OCI-LY1 (cell line): ENCODE data around the gene RPS16.

Experiments
- H2AFZ ChIP-seq: fragments of 200-600 bp; sonication (generic), shearing (Covaris generic); 2 replicates; pipeline ENCODE4 v1.6.0; 2014; ENCODE audit warnings: antibody characterized with exemption, mild to moderate bottlenecking, low read length
- H3F3A ChIP-seq: fragments of 200-600 bp; sonication (generic), shearing (Covaris generic); 2 replicates; pipeline ENCODE4 v1.6.0; 2014; ENCODE audit warnings: mild to moderate bottlenecking, antibody characterized with exemption, low read length, moderate library complexity; ENCODE audit not compliant: insufficient read depth
- H3K27ac ChIP-seq: fragments of 200-600 bp; sonication (generic); 2 replicates; pipeline ENCODE4 v1.5.1; 2014; ENCODE audit warnings: low read length, mixed run types, mild to moderate bottlenecking, low read depth; ENCODE audit not compliant: poor library complexity, severe bottlenecking
- H3K27me3 ChIP-seq: fragments of 200-600 bp; sonication (generic); 2 replicates; pipeline ENCODE4 v1.6.0; 2014; ENCODE audit warnings: antibody characterized with exemption, mild to moderate bottlenecking, low read length, moderate library complexity; ENCODE audit not compliant: insufficient read depth
- H3K36me3 ChIP-seq: fragments of 200-600 bp; sonication (generic); 2 replicates; pipeline ENCODE4 v1.6.1; 2014; ENCODE audit warnings: mild to moderate bottlenecking, antibody characterized with exemption, low read length, moderate library complexity, mixed read lengths; ENCODE audit not compliant: insufficient read depth
- H3K4me1 ChIP-seq: fragments of 200-600 bp; sonication (generic); 2 replicates; pipeline ENCODE4 v1.5.1; 2014; ENCODE audit warnings: mild to moderate bottlenecking, low read length, moderate library complexity; ENCODE audit not compliant: insufficient read depth, severe bottlenecking
- H3K4me2 ChIP-seq: fragments of 200-600 bp; sonication (generic), shearing (Covaris generic); 2 replicates; pipeline ENCODE4 v1.6.1; 2014; ENCODE audit warnings: low read length
- H3K4me3 ChIP-seq: fragments of 200-600 bp; sonication (generic); 2 replicates; pipeline ENCODE4 v1.5.1; 2014; ENCODE audit warnings: low read length, low read depth, mild to moderate bottlenecking, mixed read lengths; ENCODE audit not compliant: poor library complexity, severe bottlenecking
- H3K79me2 ChIP-seq: fragments of 200-600 bp; shearing (Covaris generic); 2 replicates; pipeline ENCODE4 v1.6.1; 2016; ENCODE audit warnings: mixed run types, low read length, mixed read lengths; ENCODE audit not compliant: insufficient read depth
- H3K9ac ChIP-seq: fragments of 200-600 bp; sonication (generic), shearing (Covaris generic); 2 replicates; pipeline ENCODE4 v1.6.1; 2014; ENCODE audit warnings: mild to moderate bottlenecking, low read length, mixed read lengths
- H3K9me2 ChIP-seq: fragments of 200-600 bp; sonication (generic), shearing (Covaris generic); 2 replicates; pipeline ENCODE4 v1.6.1; 2014; ENCODE audit warnings: low read depth, mild to moderate bottlenecking, low read length, mixed read lengths
- H3K9me3 ChIP-seq: fragments of 200-600 bp; shearing (Covaris generic); 2 replicates; pipeline ENCODE4 v1.6.1; 2014; ENCODE audit warnings: low read length, mixed read lengths
- H4K20me1 ChIP-seq: fragments of 200-600 bp; sonication (generic), shearing (Covaris generic); 2 replicates; pipeline ENCODE4 v1.6.0; 2016; ENCODE audit warnings: mild to moderate bottlenecking, low read length; ENCODE audit not compliant: insufficient read depth
- EZH2 ChIP-seq: fragments of 200-600 bp; sonication (generic), shearing (Covaris generic); IDR thresholded peaks from 2 replicates; pipeline ENCODE4 v1.8.0; 2017; ENCODE audit warnings: borderline replicate concordance, mixed run types, mild to moderate bottlenecking, antibody characterized with exemption, low read length, moderate library complexity, mixed read lengths
- TF ChIP-seq, protein P1 (sequence below): fragments of 200-600 bp; sonication (generic), shearing (Covaris generic); IDR thresholded peaks from 2 replicates; pipeline ENCODE4 v1.5.1; 2017; ENCODE audit warnings: mild to moderate bottlenecking, antibody characterized with exemption, low read length, moderate library complexity, mixed read lengths

RPS16 gene

DNA sequence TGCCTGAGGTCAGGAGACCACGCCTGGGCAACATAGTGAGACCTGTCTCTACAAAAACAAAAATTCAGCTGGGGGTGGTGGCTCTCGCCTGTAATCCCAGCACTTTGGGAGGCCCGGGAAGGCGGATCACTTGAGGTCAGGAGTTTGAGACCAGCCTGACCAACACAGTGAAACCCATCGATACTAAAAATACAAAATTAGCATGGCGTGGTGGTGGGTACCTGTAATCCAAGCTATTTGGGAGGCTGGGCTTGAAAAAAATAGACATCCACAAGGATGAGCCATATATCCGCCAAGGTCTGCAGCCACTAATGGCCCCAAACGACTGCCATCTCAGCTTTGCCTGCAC, 3.1 kb downstream of the RPS16 start:
- peaks cover 25% of the 10 kb centered on the region for H3K4me1 ChIP-seq
- no peak overlapping the region for H3K9ac ChIP-seq
- H3K27ac ChIP-seq: no peak overlapping the region
- peaks cover 44% of the 10 kb centered on the region for H3K36me3 ChIP-seq
- no peaks in the 10 kb centered on the region for H3K9me2 ChIP-seq
- H4K20me1 ChIP-seq: 0 out of 2 replicates have a peak, but pooled peaks cover 2% of the 10 kb centered on the region
- H3K79me2 ChIP-seq: peaks cover 9% of the 10 kb centered on the region; the same call in 1 of the 2 replicates
- no peak overlapping the region for H3K4me2 ChIP-seq
- H3F3A ChIP-seq: peaks cover 5% of the 10 kb centered on the region; the same call in 1 of the 2 replicates
- no peak for TF ChIP-seq EZH2
- TF ChIP-seq, protein P1, sequence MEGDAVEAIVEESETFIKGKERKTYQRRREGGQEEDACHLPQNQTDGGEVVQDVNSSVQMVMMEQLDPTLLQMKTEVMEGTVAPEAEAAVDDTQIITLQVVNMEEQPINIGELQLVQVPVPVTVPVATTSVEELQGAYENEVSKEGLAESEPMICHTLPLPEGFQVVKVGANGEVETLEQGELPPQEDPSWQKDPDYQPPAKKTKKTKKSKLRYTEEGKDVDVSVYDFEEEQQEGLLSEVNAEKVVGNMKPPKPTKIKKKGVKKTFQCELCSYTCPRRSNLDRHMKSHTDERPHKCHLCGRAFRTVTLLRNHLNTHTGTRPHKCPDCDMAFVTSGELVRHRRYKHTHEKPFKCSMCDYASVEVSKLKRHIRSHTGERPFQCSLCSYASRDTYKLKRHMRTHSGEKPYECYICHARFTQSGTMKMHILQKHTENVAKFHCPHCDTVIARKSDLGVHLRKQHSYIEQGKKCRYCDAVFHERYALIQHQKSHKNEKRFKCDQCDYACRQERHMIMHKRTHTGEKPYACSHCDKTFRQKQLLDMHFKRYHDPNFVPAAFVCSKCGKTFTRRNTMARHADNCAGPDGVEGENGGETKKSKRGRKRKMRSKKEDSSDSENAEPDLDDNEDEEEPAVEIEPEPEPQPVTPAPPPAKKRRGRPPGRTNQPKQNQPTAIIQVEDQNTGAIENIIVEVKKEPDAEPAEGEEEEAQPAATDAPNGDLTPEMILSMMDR: no peak
- H2AFZ ChIP-seq: no peak overlapping the region
- no peak overlapping the region for H3K4me3 ChIP-seq
- H3K9me3 ChIP-seq: no peaks in the 10 kb centered on the region
- no peaks in the 10 kb centered on the region; the same call in 1 of the 2 replicates for H3K27me3 ChIP-seq

DNA sequence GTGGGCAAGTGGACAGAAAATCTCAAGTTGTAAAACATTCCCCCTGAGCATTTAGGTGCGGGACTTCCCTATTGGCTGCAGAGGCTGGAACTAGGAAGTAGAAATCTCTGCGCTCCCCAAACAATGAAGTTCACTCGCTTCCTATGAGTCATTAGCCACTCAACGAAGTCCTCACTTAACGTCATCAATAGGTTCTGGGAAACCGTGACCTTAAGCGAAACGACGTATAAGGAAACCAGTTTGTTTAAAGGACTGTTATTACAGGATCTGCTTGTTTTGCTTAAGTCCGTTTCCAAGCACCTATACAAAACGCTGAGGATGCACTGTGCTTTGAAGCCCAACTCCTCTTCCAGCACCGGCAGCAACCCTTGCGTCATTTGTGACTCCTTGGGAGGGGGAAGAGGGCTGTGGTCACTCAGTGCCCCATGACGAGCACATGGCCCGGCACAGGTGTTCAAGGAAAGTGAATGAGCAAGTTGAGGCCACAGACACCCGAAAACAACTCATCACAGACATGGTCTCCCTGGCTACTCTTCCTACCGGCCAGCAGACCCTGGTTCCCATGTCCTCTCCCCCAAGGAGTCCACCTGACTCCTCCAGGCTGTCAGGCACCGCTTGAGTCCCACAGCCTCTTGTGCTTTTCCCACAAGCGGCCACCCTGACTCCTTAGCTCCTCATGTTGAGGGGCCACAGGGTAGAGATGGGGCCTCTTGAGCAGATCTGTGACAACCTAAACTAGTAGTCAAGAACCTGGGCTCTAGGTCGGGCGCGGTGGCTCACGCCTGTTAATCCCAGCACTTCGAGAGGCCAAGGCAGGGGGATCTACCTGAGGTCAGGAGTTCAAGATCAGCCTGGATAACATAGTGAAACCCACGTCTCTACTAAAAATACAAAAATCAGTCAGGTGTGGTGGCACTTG, 4.8 kb downstream of the RPS16 start:
- Histone ChIP-seq H3K9ac (no peak overlapping the region), H3K4me2 (no peak overlapping the region), H3F3A (peaks cover 5% of the 10 kb centered on the region; the same call in 1 of the 2 replicates)

DNA sequence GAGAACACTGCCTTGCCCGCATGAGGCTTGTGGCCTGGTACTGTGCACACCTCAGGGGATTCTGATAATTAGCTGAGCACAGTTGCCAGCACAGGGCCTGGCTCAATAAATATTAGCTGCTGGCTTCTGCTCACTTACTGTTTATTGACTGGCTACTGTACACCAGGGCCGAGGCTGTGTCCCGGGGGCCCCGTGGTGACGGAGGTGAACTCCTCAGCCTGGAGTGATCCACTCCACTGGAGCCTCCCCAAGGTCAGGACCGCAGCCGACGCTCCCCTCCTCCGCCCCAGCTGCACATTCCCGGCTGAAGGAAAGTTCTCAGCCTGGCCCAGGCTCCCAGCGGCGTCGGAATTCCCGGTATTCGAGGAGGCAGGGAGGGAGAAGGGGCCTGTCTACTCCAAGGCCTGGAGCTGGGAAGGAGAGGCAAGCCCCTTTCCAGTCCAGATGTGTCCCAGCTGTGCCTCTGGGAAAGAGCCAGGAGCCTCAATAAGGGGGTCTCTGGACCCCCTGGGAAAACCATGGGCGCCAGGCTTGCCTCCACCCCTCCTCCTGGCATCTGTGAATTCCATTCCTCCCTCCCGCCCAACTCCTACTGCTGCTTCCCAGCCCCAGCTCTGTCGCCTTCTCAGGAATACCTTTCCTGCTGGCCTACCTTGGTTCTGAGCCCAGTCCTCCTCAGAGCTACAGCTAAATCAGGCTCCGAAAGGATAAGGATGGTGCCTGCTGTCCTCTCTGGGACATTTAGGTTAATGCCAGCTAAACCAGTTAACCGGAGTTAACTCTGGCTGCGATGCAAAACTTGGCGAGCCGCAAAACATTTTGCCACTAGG, 7.3 kb downstream of the RPS16 start:
- peaks cover under 1% of the 10 kb centered on the region for H3K4me1 ChIP-seq
- TF ChIP-seq, protein P1: no peak
- no peak for TF ChIP-seq EZH2
- H3K9ac ChIP-seq: no peak overlapping the region

More for the DNA sequence above, 4.8 kb downstream of the RPS16 start:
- peaks cover 9% of the 10 kb centered on the region; the same call in 1 of the 2 replicates for H3K79me2 ChIP-seq
- H3K4me1 ChIP-seq: peaks cover 16% of the 10 kb centered on the region
- no peaks in the 10 kb centered on the region; the same call in 1 of the 2 replicates for H3K27me3 ChIP-seq
- H4K20me1 ChIP-seq: 0 out of 2 replicates have a peak, but pooled peaks cover 2% of the 10 kb centered on the region
- H3K27ac ChIP-seq: no peak overlapping the region
- no peaks in the 10 kb centered on the region for H3K9me3 ChIP-seq
- TF ChIP-seq EZH2: no peak
- TF ChIP-seq, protein P1: no peak
- no peaks in the 10 kb centered on the region for H3K9me2 ChIP-seq
- H3K4me3 ChIP-seq: no peak overlapping the region
- peaks cover 44% of the 10 kb centered on the region for H3K36me3 ChIP-seq
- H2AFZ ChIP-seq: no peak overlapping the region

More for the DNA sequence above, 7.3 kb downstream of the RPS16 start:
- Histone ChIP-seq H3K27me3 (no peaks in the 10 kb centered on the region; the same call in 1 of the 2 replicates), H3K27ac (no peak overlapping the region), H3K9me3 (no peaks in the 10 kb centered on the region), H4K20me1 (0 out of 2 replicates have a peak, but pooled peaks cover under 1% of the 10 kb centered on the region), H3K4me3 (no peak overlapping the region), H3K36me3 (peaks cover 34% of the 10 kb centered on the region), H3F3A (no peaks in the 10 kb centered on the region), H3K4me2 (no peak overlapping the region), H2AFZ (no peak overlapping the region), H3K9me2 (no peaks in the 10 kb centered on the region), H3K79me2 (no peaks in the 10 kb centered on the region)
